AG08395 (cell line): ENCODE data around the gene FES.
"Not testable (repeated sequence)": the region's sequence is repeated elsewhere in the genome, so short reads cannot be mapped to it uniquely, and the experiment has no call there.

ENCODE experiments used
- DNase-seq: peaks from one replicate; pipeline ENCODE4 v3.0.0; 2012; ENCODE audit warnings: mixed read lengths, low spot score

Gene FES

GRCh38 chr15:90891346-90891949 lies 7.1 kb downstream of the FES start:
- no peak for DNase-seq

- DNase-seq = no peak
Measured at GRCh38 chr15:90892023-90892422, 7.7 kb downstream of the FES start.

GRCh38 chr15:90892498-90893174 lies 8.3 kb downstream of the FES start:
- DNase-seq = no peak

- DNase-seq = no peak
Measured at GRCh38 chr15:90893175-90894090, 9.1 kb downstream of the FES start.

GRCh38 chr15:90895571-90896117 lies 11.3 kb downstream of the FES start:
- DNase-seq = no peak

- DNase-seq = not testable (repeated sequence)
Measured at GRCh38 chr15:90897131-90897655, 12.9 kb downstream of the FES start.

- no peak for DNase-seq
Measured at GRCh38 chr15:90901175-90902039, 17.1 kb downstream of the FES start.

- peak; percentile 100 for DNase-seq
Measured at GRCh38 chr15:90902040-90902839, 17.9 kb downstream of the FES start.

- DNase-seq = peak; percentile 64
Measured at GRCh38 chr15:90902840-90903732, 18.8 kb downstream of the FES start, which contains the start of gene MAN2A2. Gene MAN2A2, plus strand, starts transcription at chr15:90903302. Its CDS starts 906 bp downstream, at chr15:90904208.

- DNase-seq = no peak
Measured at GRCh38 chr15:90903733-90904536, 19.6 kb downstream of the FES start.

GRCh38 chr15:90904746-90905145 lies 20.4 kb downstream of the FES start:
- DNase-seq = no peak

GRCh38 chr15:90905306-90906180 lies 21.2 kb downstream of the FES start:
- DNase-seq = no peak

- no peak for DNase-seq
Measured at GRCh38 chr15:90906181-90906849, 22.0 kb downstream of the FES start.

GRCh38 chr15:90907051-90907660 lies 22.9 kb downstream of the FES start:
- DNase-seq = no peak

- DNase-seq = no peak
Measured at GRCh38 chr15:90907838-90908507, 23.7 kb downstream of the FES start.

- DNase-seq = not testable (repeated sequence)
Measured at GRCh38 chr15:90909449-90909848, 25.1 kb downstream of the FES start.
